Endothelial cell of umbilical vein (primary cell): ENCODE measurements around the gene KRTAP5-6. TPM values are rescaled to one million over a fixed set of nuclear protein-coding genes. Genes with fewer than 3 reads are reported as not detected.
"Not testable (repeated sequence)": the region's sequence is repeated elsewhere in the genome, so short reads cannot be mapped to it uniquely, and the experiment has no call there.

ENCODE experiments used
- BruUV-seq: library from RNA; stranded (reverse); fragments of 400-500 nt; replicated peaks from 2 replicates; lab custom pipeline; 2021; lab: Mats Ljungman, UMichigan
- CTCF ChIA-PET: fragments of 300-600, 350-600 bp; sonication (Branson Sonifier 250); formaldehyde crosslinking; loops from one replicate; lab custom pipeline; 2021; ENCODE audit warnings: antibody characterized with exemption, inconsistent platforms; lab: Charles Lee
- POLR2A ChIA-PET: fragments of 300-600, 350-600 bp; sonication (Branson Sonifier 250); formaldehyde crosslinking; loops from one replicate; lab custom pipeline; 2021; ENCODE audit warnings: antibody characterized with exemption, inconsistent platforms; lab: Charles Lee
- DNase-seq: peaks from one replicate; pipeline ENCODE4 v3.0.0-alpha.2; 2011; ENCODE audit warnings: low read depth, low spot score
- FAIRE-seq: peaks from 2 replicates; lab custom pipeline; 2011; peaks lifted over from hg19 to GRCh38; lab: Jason Lieb, UNC
- H2AFZ ChIP-seq: 2 replicates; pipeline ENCODE4 v1.6.0; 2012; ENCODE audit warnings: low read depth, low read length, control low read depth, inconsistent platforms
- H3K27ac ChIP-seq: 2 replicates; pipeline ENCODE4 v1.5.1; 2011; ENCODE audit warnings: low read depth, mild to moderate bottlenecking, control low read depth, low read length, moderate library complexity; ENCODE audit not compliant: insufficient read depth
- H3K27me3 ChIP-seq, 2 experiments: 2 replicates each; pipeline versions ENCODE4 v1.6.0 to v1.6.1; 2011; ENCODE audit warnings: low read length in 2 of 2, mixed read lengths in 1 of 2; ENCODE audit not compliant: control insufficient read depth in 2 of 2, insufficient read depth in 2 of 2
- H3K36me3 ChIP-seq, 2 experiments: 2 replicates in 1 of 2; 3 replicates in 1 of 2; pipeline ENCODE4 v1.5.1; 2011; ENCODE audit warnings: low read length in 2 of 2, mild to moderate bottlenecking in 1 of 2, moderate library complexity in 1 of 2; ENCODE audit not compliant: control insufficient read depth in 2 of 2, insufficient read depth in 2 of 2; ENCODE audit errors: extremely low read depth in 1 of 2
- H3K4me1 ChIP-seq: 3 replicates; pipeline ENCODE4 v1.5.1; 2011; ENCODE audit warnings: mild to moderate bottlenecking, low read length; ENCODE audit not compliant: control insufficient read depth, insufficient read depth; ENCODE audit errors: extremely low read depth
- H3K4me2 ChIP-seq: 2 replicates; pipeline ENCODE4 v1.6.1; 2011; ENCODE audit warnings: low read length, control low read depth, mixed read lengths; ENCODE audit not compliant: insufficient read depth
- H3K4me3 ChIP-seq, 3 experiments: fragments of 200-600 bp in 1 of 3; sonication (generic), shearing (Covaris generic) in 1 of 3; replicated peaks in 1 of 3; 2 replicates each; pipeline ENCODE4 v1.5.1; 2011 to 2016; ENCODE audit warnings: control low read depth in 3 of 3, low read length in 3 of 3, mild to moderate bottlenecking in 2 of 3, inconsistent platforms in 1 of 3, low read depth in 1 of 3, moderate library complexity in 1 of 3; ENCODE audit not compliant: insufficient read depth in 1 of 3
- H3K79me2 ChIP-seq: 2 replicates; pipeline ENCODE4 v1.6.0; 2012; ENCODE audit warnings: low read length, inconsistent platforms; ENCODE audit not compliant: control insufficient read depth, insufficient read depth
- H3K9ac ChIP-seq: replicated peaks from 2 replicates; pipeline ENCODE3; 2011; ENCODE audit warnings: low read length, control low read depth; ENCODE audit not compliant: insufficient read depth; ENCODE audit errors: extremely low read depth
- H3K9me1 ChIP-seq: replicated peaks from 3 replicates; pipeline ENCODE4 v1.6.0; 2011; ENCODE audit warnings: mild to moderate bottlenecking, low read length; ENCODE audit not compliant: control insufficient read depth, insufficient read depth; ENCODE audit errors: extremely low read depth
- H3K9me3 ChIP-seq: replicated peaks from 2 replicates; pipeline ENCODE4 v1.5.1; 2012; ENCODE audit warnings: low read length, inconsistent platforms; ENCODE audit not compliant: control insufficient read depth, insufficient read depth
- H4K20me1 ChIP-seq: replicated peaks from 2 replicates; pipeline ENCODE3; 2011; ENCODE audit warnings: mild to moderate bottlenecking, low read length; ENCODE audit not compliant: control insufficient read depth, insufficient read depth; ENCODE audit errors: extremely low read depth
- dilution Hi-C: fragments of 300-500 bp; cut with MboI; formaldehyde crosslinking; loops from one replicate; pipeline ENCODE4 v1.15.0; 2019; ENCODE audit warnings: low sequenced_read_pairs; ENCODE audit not compliant: extremely low pct_ligation_motif_present
- intact Hi-C: fragments of 100-400 bp; cut with micrococcal nuclease; formaldehyde crosslinking; loops from one replicate; pipeline ENCODE4 v1.10.0; 2022
- polyA plus RNA-seq, 4 experiments: library from polyadenylated mRNA; depleted of rRNA in 3 of 4; stranded (reverse) in 3 of 4; unstranded in 1 of 4; fragments of >200 nt; gene quantifications; 2 replicates each; pipeline versions ENCODE4 v1.2.1 to v1.2.3, GENCODE V29; 2011 to 2012; ENCODE audit warnings: missing spikeins in 1 of 4
- total RNA-seq: library from RNA; stranded (reverse); gene quantifications from 2 replicates; pipeline ENCODE4 v1.2.3, GENCODE V29; 2021

The KRTAP5-6 gene
- total and polyA plus RNA-seq, 2 donors (not counting 3 experiments of a cell fraction or from before 2014, with no cell fraction given), result not detected

GRCh38 chr11:1683904-1684572 lies 13.0 kb upstream of the KRTAP5-6 start:
- H3K9me1 ChIP-seq, BruUV-seq, H3K27me3 ChIP-seq, H3K27ac ChIP-seq, H3K9ac ChIP-seq, FAIRE-seq, POLR2A ChIA-PET, dilution Hi-C loops, H3K9me3 ChIP-seq, H4K20me1 ChIP-seq, CTCF ChIA-PET, H3K4me3 ChIP-seq, H3K79me2 ChIP-seq, H3K4me2 ChIP-seq, H2AFZ ChIP-seq, H3K4me1 ChIP-seq, intact Hi-C loops, DNase-seq, H3K36me3 ChIP-seq: not testable (repeated sequence)

- DNase-seq, dilution Hi-C loops, H2AFZ ChIP-seq, FAIRE-seq, H3K27ac ChIP-seq, H3K4me3 ChIP-seq, H3K9ac ChIP-seq, H3K27me3 ChIP-seq, H4K20me1 ChIP-seq, CTCF ChIA-PET, H3K9me1 ChIP-seq, H3K4me2 ChIP-seq, H3K79me2 ChIP-seq, H3K9me3 ChIP-seq, H3K36me3 ChIP-seq, intact Hi-C loops, BruUV-seq, H3K4me1 ChIP-seq, POLR2A ChIA-PET: not testable (repeated sequence)
These were observed 11.8 kb upstream of the KRTAP5-6 start for GRCh38 chr11:1684886-1685874.

- H3K9me3 ChIP-seq, intact Hi-C loops, POLR2A ChIA-PET, H3K36me3 ChIP-seq, H3K9ac ChIP-seq, H3K27me3 ChIP-seq, BruUV-seq, dilution Hi-C loops, H3K9me1 ChIP-seq, H3K27ac ChIP-seq, H3K4me2 ChIP-seq, DNase-seq, H3K4me1 ChIP-seq, H3K79me2 ChIP-seq, H4K20me1 ChIP-seq, CTCF ChIA-PET, FAIRE-seq, H2AFZ ChIP-seq, H3K4me3 ChIP-seq: not testable (repeated sequence)
These were observed 10.8 kb upstream of the KRTAP5-6 start for GRCh38 chr11:1686220-1686619.
